Parathyroid adenoma (tissue), 2 donors: ENCODE data around the gene LARP4B.

Source experiments
- H2AFZ ChIP-seq: fragments of 300-600 bp; sonication (generic); one replicate; pipeline ENCODE4 v1.7.0; 2017; ENCODE audit warnings: antibody characterized with exemption, mild to moderate bottlenecking
- H3K27ac ChIP-seq: fragments of 300-600 bp; sonication (generic); one replicate; pipeline ENCODE4 v1.7.0; 2017
- H3K27me3 ChIP-seq: fragments of 300-600 bp; sonication (generic); one replicate; pipeline ENCODE4 v1.7.0; 2017; ENCODE audit warnings: low read length; ENCODE audit not compliant: control insufficient read depth, insufficient read depth
- H3K36me3 ChIP-seq: fragments of 300-600 bp; sonication (generic); one replicate; pipeline ENCODE4 v1.7.0; 2017; ENCODE audit warnings: low read length; ENCODE audit not compliant: control insufficient read depth, insufficient read depth
- H3K4me1 ChIP-seq: fragments of 300-600 bp; sonication (generic); one replicate; pipeline ENCODE4 v1.7.0; 2017; ENCODE audit warnings: control low read depth
- H3K4me2 ChIP-seq: fragments of 300-600 bp; sonication (generic); one replicate; pipeline ENCODE4 v1.7.0; 2017; ENCODE audit warnings: low read length
- H3K4me3 ChIP-seq: fragments of 300-600 bp; sonication (generic); one replicate; pipeline ENCODE4 v1.7.0; 2017; ENCODE audit warnings: low read depth, low read length
- H3K79me2 ChIP-seq: fragments of 300-600 bp; sonication (generic); one replicate; pipeline ENCODE4 v1.7.0; 2017; ENCODE audit warnings: control low read depth
- H3K9ac ChIP-seq: fragments of 300-600 bp; sonication (generic); one replicate; pipeline ENCODE4 v1.7.0; 2017; ENCODE audit warnings: mild to moderate bottlenecking
- H3K9me3 ChIP-seq: fragments of 300-600 bp; sonication (generic); one replicate; pipeline ENCODE4 v1.7.0; 2017; ENCODE audit warnings: low read length; ENCODE audit not compliant: control insufficient read depth
- TF ChIP-seq, protein P1 (sequence below): fragments of 300-600 bp; sonication (generic); IDR thresholded peaks from one replicate; pipeline ENCODE4 v1.7.0; 2017; ENCODE audit warnings: antibody characterized with exemption, mild to moderate bottlenecking
- donor health status: primary hyperparathyroidism.

Gene LARP4B

GRCh38 chr10:836782-837181 lies 94.7 kb downstream of the LARP4B start:
- Histone ChIP-seq H3K9me3 (no peaks in the 10 kb centered on the region), H3K79me2 (peaks cover 24% of the 10 kb centered on the region), H3K4me2 (no peak overlapping the region), H3K36me3 (no peaks in the 10 kb centered on the region), H3K27ac (no peak overlapping the region), H3K4me1 (peaks cover 4% of the 10 kb centered on the region), H3K27me3 (no peaks in the 10 kb centered on the region), H3K4me3 (no peak overlapping the region), H3K9ac (no peak overlapping the region), H2AFZ (no peak overlapping the region)
- TF ChIP-seq, protein P1, sequence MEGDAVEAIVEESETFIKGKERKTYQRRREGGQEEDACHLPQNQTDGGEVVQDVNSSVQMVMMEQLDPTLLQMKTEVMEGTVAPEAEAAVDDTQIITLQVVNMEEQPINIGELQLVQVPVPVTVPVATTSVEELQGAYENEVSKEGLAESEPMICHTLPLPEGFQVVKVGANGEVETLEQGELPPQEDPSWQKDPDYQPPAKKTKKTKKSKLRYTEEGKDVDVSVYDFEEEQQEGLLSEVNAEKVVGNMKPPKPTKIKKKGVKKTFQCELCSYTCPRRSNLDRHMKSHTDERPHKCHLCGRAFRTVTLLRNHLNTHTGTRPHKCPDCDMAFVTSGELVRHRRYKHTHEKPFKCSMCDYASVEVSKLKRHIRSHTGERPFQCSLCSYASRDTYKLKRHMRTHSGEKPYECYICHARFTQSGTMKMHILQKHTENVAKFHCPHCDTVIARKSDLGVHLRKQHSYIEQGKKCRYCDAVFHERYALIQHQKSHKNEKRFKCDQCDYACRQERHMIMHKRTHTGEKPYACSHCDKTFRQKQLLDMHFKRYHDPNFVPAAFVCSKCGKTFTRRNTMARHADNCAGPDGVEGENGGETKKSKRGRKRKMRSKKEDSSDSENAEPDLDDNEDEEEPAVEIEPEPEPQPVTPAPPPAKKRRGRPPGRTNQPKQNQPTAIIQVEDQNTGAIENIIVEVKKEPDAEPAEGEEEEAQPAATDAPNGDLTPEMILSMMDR, result no peak

- Histone ChIP-seq H3K9ac (no peak overlapping the region), H3K27me3 (no peaks in the 10 kb centered on the region), H3K4me1 (peaks cover 4% of the 10 kb centered on the region), H3K36me3 (no peaks in the 10 kb centered on the region), H3K4me3 (no peak overlapping the region), H3K27ac (no peak overlapping the region), H3K4me2 (no peak overlapping the region), H3K79me2 (peaks cover 16% of the 10 kb centered on the region), H2AFZ (no peak overlapping the region), H3K9me3 (no peaks in the 10 kb centered on the region)
- TF ChIP-seq, protein P1, result no peak
Measured at GRCh38 chr10:834493-834892, 97.0 kb downstream of the LARP4B start.

DNA sequence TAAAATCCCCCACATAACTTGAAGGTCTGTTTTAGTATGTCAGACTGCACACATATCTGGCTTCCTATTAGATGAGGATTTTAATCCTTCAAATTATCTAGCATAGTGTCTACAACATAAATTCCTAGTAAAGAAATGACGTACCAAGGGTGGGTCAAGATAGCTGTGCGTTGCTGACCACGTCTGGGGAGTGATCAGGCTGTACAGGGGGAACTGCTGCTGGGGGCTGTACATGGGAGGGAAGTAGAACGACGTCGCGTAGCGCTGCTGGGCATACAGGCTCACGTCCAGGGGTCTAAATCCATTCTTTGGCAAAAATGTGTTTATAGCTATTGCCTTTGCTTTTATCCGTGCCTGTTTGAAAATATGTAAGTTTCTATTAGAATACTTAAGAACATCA lies 102.3 kb downstream of the LARP4B start:
- no peak overlapping the region for H3K27ac ChIP-seq
- no peak overlapping the region for H3K4me2 ChIP-seq
- H3K36me3 ChIP-seq, result no peaks in the 10 kb centered on the region
- peaks cover 21% of the 10 kb centered on the region for H3K79me2 ChIP-seq
- no peak overlapping the region for H3K9ac ChIP-seq
- no peaks in the 10 kb centered on the region for H3K27me3 ChIP-seq
- H2AFZ ChIP-seq, result no peak overlapping the region
- TF ChIP-seq, protein P1, result no peak
- H3K4me1 ChIP-seq, result no peaks in the 10 kb centered on the region
- H3K4me3 ChIP-seq, result no peak overlapping the region
- no peaks in the 10 kb centered on the region for H3K9me3 ChIP-seq

GRCh38 chr10:828191-828590 lies 103.3 kb downstream of the LARP4B start:
- no peak overlapping the region for H3K4me2 ChIP-seq
- H3K27me3 ChIP-seq, result no peaks in the 10 kb centered on the region
- H3K36me3 ChIP-seq, result no peaks in the 10 kb centered on the region
- H2AFZ ChIP-seq, result no peak overlapping the region
- no peak overlapping the region for H3K4me3 ChIP-seq
- no peak overlapping the region for H3K27ac ChIP-seq
- peaks cover 27% of the 10 kb centered on the region for H3K79me2 ChIP-seq
- H3K9me3 ChIP-seq, result no peaks in the 10 kb centered on the region
- no peak overlapping the region for H3K9ac ChIP-seq
- TF ChIP-seq, protein P1, result no peak
- no peaks in the 10 kb centered on the region for H3K4me1 ChIP-seq

DNA sequence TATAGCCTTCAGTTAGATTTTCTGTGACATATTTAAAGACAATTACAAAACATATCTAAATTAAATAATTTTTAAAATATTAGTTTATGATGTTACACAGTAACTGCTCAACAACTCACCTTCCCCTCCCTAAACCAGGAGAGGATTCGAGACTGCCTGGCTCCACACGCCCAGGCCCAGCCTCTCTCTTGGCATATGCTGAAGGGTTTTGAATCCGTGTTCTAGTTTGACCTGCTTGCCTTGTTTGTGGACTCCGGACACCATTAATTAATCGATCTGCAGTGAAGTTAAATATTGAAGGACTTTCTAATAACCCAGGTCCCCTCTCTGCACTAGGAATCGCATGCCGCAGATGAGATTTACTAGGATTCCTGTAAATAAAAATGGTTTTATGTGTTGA lies 106.6 kb downstream of the LARP4B start:
- TF ChIP-seq, protein P1, result no peak
- peaks cover 22% of the 10 kb centered on the region for H3K79me2 ChIP-seq
- no peaks in the 10 kb centered on the region for H3K9me3 ChIP-seq
- H2AFZ ChIP-seq, result no peak overlapping the region
- no peak overlapping the region for H3K27ac ChIP-seq
- H3K27me3 ChIP-seq, result no peaks in the 10 kb centered on the region
- no peaks in the 10 kb centered on the region for H3K4me1 ChIP-seq
- no peak overlapping the region for H3K9ac ChIP-seq
- H3K36me3 ChIP-seq, result no peaks in the 10 kb centered on the region
- H3K4me3 ChIP-seq, result no peak overlapping the region
- H3K4me2 ChIP-seq, result no peak overlapping the region
